ENCODE results near the gene PPP2R3C. TPM values are rescaled to one million over a fixed set of nuclear protein-coding genes. Genes with fewer than 3 reads are reported as not detected.

The PPP2R3C gene
- polyA plus RNA-seq (2013, experiment 1 of 2): 47.7 TPM
- polyA plus RNA-seq (2013, experiment 2 of 2): 55.8 TPM

GRCh38 chr14:35121887-35122695 lies at the start of gene PPP2R3C, which contains the start of gene PRORP:
Gene PPP2R3C, minus strand, starts transcription at chr14:35121990. Its CDS starts 31 bp downstream, at chr14:35121959.
Gene PRORP, plus strand, starts transcription at chr14:35122552. Its CDS starts 694 bp downstream, at chr14:35123246.
- H3K9me3 ChIP-seq (ENCODE audit: control insufficient read depth, low read length): no peaks in the 10 kb centered on the region
- WGBS, 2 experiments (ENCODE audit: insufficient coverage in 2 of 2): 0% methylated on average over 46 to 50 of the region's 57 CpGs
- peak within 1 kb of the TSS; percentile 98 for H3K27ac ChIP-seq (ENCODE audit: low read depth, low read length, severe bottlenecking)
- peak within 1 kb of the TSS; percentile 71 for H3K4me3 ChIP-seq (ENCODE audit: extremely low read depth, insufficient read depth, low read length, poor library complexity, severe bottlenecking)
- peaks cover 16% of the 10 kb centered on the region for H3K36me3 ChIP-seq (ENCODE audit: control insufficient read depth, insufficient read depth, low read length)
- H3K4me1 ChIP-seq (ENCODE audit: control insufficient read depth, insufficient read depth, low read length, poor library complexity, severe bottlenecking): peaks cover 6% of the 10 kb centered on the region

GRCh38 chr14:35167496-35167895 lies 45.7 kb upstream of the PPP2R3C start:
- WGBS, 2 experiments (ENCODE audit: insufficient coverage in 2 of 2): 100% methylated on average over 1 of the region's 3 CpGs; no CpG with 5 or more reads in 1 of the 2 experiments
- no peak overlapping the region for H3K4me3 ChIP-seq (ENCODE audit: extremely low read depth, insufficient read depth, low read length, poor library complexity, severe bottlenecking)
- peaks cover 9% of the 10 kb centered on the region for H3K36me3 ChIP-seq (ENCODE audit: control insufficient read depth, insufficient read depth, low read length)
- H3K4me1 ChIP-seq (ENCODE audit: control insufficient read depth, insufficient read depth, low read length, poor library complexity, severe bottlenecking): no peaks in the 10 kb centered on the region
- H3K9me3 ChIP-seq (ENCODE audit: control insufficient read depth, low read length): no peaks in the 10 kb centered on the region
- H3K27ac ChIP-seq (ENCODE audit: low read depth, low read length, severe bottlenecking): no peak overlapping the region

GRCh38 chr14:35164849-35165248 lies 43.1 kb upstream of the PPP2R3C start:
- Histone ChIP-seq H3K4me1 (ENCODE audit: control insufficient read depth, insufficient read depth, low read length, poor library complexity, severe bottlenecking) (no peaks in the 10 kb centered on the region), H3K9me3 (ENCODE audit: control insufficient read depth, low read length) (no peaks in the 10 kb centered on the region), H3K27ac (ENCODE audit: low read depth, low read length, severe bottlenecking) (no peak overlapping the region), H3K36me3 (ENCODE audit: control insufficient read depth, insufficient read depth, low read length) (peaks cover 9% of the 10 kb centered on the region), H3K4me3 (ENCODE audit: extremely low read depth, insufficient read depth, low read length, poor library complexity, severe bottlenecking) (no peak overlapping the region)
- 78 to 93% methylated on average over 2 to 3 of the region's 5 CpGs for WGBS, 2 experiments (ENCODE audit: insufficient coverage in 2 of 2)

- Histone ChIP-seq H3K4me3 (ENCODE audit: extremely low read depth, insufficient read depth, low read length, poor library complexity, severe bottlenecking) (no peak overlapping the region), H3K36me3 (ENCODE audit: control insufficient read depth, insufficient read depth, low read length) (peaks cover 4% of the 10 kb centered on the region), H3K4me1 (ENCODE audit: control insufficient read depth, insufficient read depth, low read length, poor library complexity, severe bottlenecking) (peaks cover 14% of the 10 kb centered on the region), H3K27ac (ENCODE audit: low read depth, low read length, severe bottlenecking) (no peak overlapping the region), H3K9me3 (ENCODE audit: control insufficient read depth, low read length) (no peaks in the 10 kb centered on the region)
- WGBS, 2 experiments (ENCODE audit: insufficient coverage in 2 of 2): no CpG with 5 or more reads among the region's 1 CpG
Observed at GRCh38 chr14:35163384-35163783, 41.6 kb upstream of the PPP2R3C start.

- Histone ChIP-seq H3K9me3 (ENCODE audit: control insufficient read depth, low read length) (no peaks in the 10 kb centered on the region), H3K4me3 (ENCODE audit: extremely low read depth, insufficient read depth, low read length, poor library complexity, severe bottlenecking) (no peak overlapping the region), H3K27ac (ENCODE audit: low read depth, low read length, severe bottlenecking) (no peak overlapping the region), H3K36me3 (ENCODE audit: control insufficient read depth, insufficient read depth, low read length) (no peaks in the 10 kb centered on the region), H3K4me1 (ENCODE audit: control insufficient read depth, insufficient read depth, low read length, poor library complexity, severe bottlenecking) (peaks cover 15% of the 10 kb centered on the region)
- WGBS, 2 experiments (ENCODE audit: insufficient coverage in 2 of 2): 100% methylated on average over 4 of the region's 5 CpGs
Observed at GRCh38 chr14:35161231-35161630, 39.4 kb upstream of the PPP2R3C start.

GRCh38 chr14:35159742-35160409 lies 38.1 kb upstream of the PPP2R3C start:
- Histone ChIP-seq H3K27ac (ENCODE audit: low read depth, low read length, severe bottlenecking) (no peak overlapping the region), H3K4me1 (ENCODE audit: control insufficient read depth, insufficient read depth, low read length, poor library complexity, severe bottlenecking) (peaks cover 15% of the 10 kb centered on the region), H3K9me3 (ENCODE audit: control insufficient read depth, low read length) (no peaks in the 10 kb centered on the region), H3K36me3 (ENCODE audit: control insufficient read depth, insufficient read depth, low read length) (no peaks in the 10 kb centered on the region), H3K4me3 (ENCODE audit: extremely low read depth, insufficient read depth, low read length, poor library complexity, severe bottlenecking) (no peak overlapping the region)
- WGBS, 2 experiments (ENCODE audit: insufficient coverage in 2 of 2): 93 to 95% methylated on average over 6 of the region's 6 CpGs

GRCh38 chr14:35158951-35159653 lies 37.3 kb upstream of the PPP2R3C start:
- Histone ChIP-seq H3K4me3 (ENCODE audit: extremely low read depth, insufficient read depth, low read length, poor library complexity, severe bottlenecking) (no peak overlapping the region), H3K9me3 (ENCODE audit: control insufficient read depth, low read length) (no peaks in the 10 kb centered on the region), H3K36me3 (ENCODE audit: control insufficient read depth, insufficient read depth, low read length) (no peaks in the 10 kb centered on the region), H3K4me1 (ENCODE audit: control insufficient read depth, insufficient read depth, low read length, poor library complexity, severe bottlenecking) (peaks cover 15% of the 10 kb centered on the region), H3K27ac (ENCODE audit: low read depth, low read length, severe bottlenecking) (peak overlapping the region; percentile 60)
- 91 to 98% methylated on average over 8 of the region's 8 CpGs for WGBS, 2 experiments (ENCODE audit: insufficient coverage in 2 of 2)

GRCh38 chr14:35158491-35158890 lies 36.7 kb upstream of the PPP2R3C start:
- H3K27ac ChIP-seq (ENCODE audit: low read depth, low read length, severe bottlenecking): peak overlapping the region; percentile 6
- no peaks in the 10 kb centered on the region for H3K9me3 ChIP-seq (ENCODE audit: control insufficient read depth, low read length)
- WGBS, 2 experiments (ENCODE audit: insufficient coverage in 2 of 2): 100% methylated on average over 1 of the region's 2 CpGs; no CpG with 5 or more reads in 1 of the 2 experiments
- H3K4me1 ChIP-seq (ENCODE audit: control insufficient read depth, insufficient read depth, low read length, poor library complexity, severe bottlenecking): peaks cover 15% of the 10 kb centered on the region
- no peaks in the 10 kb centered on the region for H3K36me3 ChIP-seq (ENCODE audit: control insufficient read depth, insufficient read depth, low read length)
- H3K4me3 ChIP-seq (ENCODE audit: extremely low read depth, insufficient read depth, low read length, poor library complexity, severe bottlenecking): no peak overlapping the region

GRCh38 chr14:35155962-35156361 lies 34.2 kb upstream of the PPP2R3C start:
- WGBS, 2 experiments (ENCODE audit: insufficient coverage in 2 of 2): 86 to 88% methylated on average over 1 of the region's 1 CpG
- no peak overlapping the region for H3K4me3 ChIP-seq (ENCODE audit: extremely low read depth, insufficient read depth, low read length, poor library complexity, severe bottlenecking)
- peak overlapping the region; percentile 30 for H3K27ac ChIP-seq (ENCODE audit: low read depth, low read length, severe bottlenecking)
- H3K36me3 ChIP-seq (ENCODE audit: control insufficient read depth, insufficient read depth, low read length): peaks cover 6% of the 10 kb centered on the region
- H3K4me1 ChIP-seq (ENCODE audit: control insufficient read depth, insufficient read depth, low read length, poor library complexity, severe bottlenecking): peaks cover 15% of the 10 kb centered on the region
- H3K9me3 ChIP-seq (ENCODE audit: control insufficient read depth, low read length): no peaks in the 10 kb centered on the region

- Histone ChIP-seq H3K4me3 (ENCODE audit: extremely low read depth, insufficient read depth, low read length, poor library complexity, severe bottlenecking) (no peak overlapping the region), H3K36me3 (ENCODE audit: control insufficient read depth, insufficient read depth, low read length) (peaks cover 11% of the 10 kb centered on the region), H3K9me3 (ENCODE audit: control insufficient read depth, low read length) (no peaks in the 10 kb centered on the region), H3K27ac (ENCODE audit: low read depth, low read length, severe bottlenecking) (no peak overlapping the region), H3K4me1 (ENCODE audit: control insufficient read depth, insufficient read depth, low read length, poor library complexity, severe bottlenecking) (peaks cover 7% of the 10 kb centered on the region)
- no CpG with 5 or more reads among the region's 2 CpGs for WGBS, 2 experiments (ENCODE audit: insufficient coverage in 2 of 2)
Observed at GRCh38 chr14:35154016-35154415, 32.2 kb upstream of the PPP2R3C start.
